Psoas muscle (tissue), 8 donors: ENCODE measurements around the gene MTG1. TPM values are rescaled to one million over a fixed set of nuclear protein-coding genes. Genes with fewer than 3 reads are reported as not detected.

Experiments
- ATAC-seq, 4 donors: fragments of 200-7000 bp; cut with Tn5 transposase; one replicate each; pipeline ENCODE4 v1.9.1; 2020; ENCODE audit warnings: moderate library complexity in 3 of 4, mild to moderate bottlenecking in 2 of 4
- DNase-seq, 2 donors: peaks; one replicate each; pipeline ENCODE4 v3.0.0-alpha.2; 2020
- H3K27ac ChIP-seq: fragments of 200-600 bp; one replicate; pipeline ENCODE4 v1.8.0; 2022
- H3K27me3 ChIP-seq, 3 donors: fragments of 200-600 bp in 1 of 3; one replicate each; pipeline versions ENCODE4 v1.6.1 to v1.8.0; 2013 to 2022; ENCODE audit warnings: low read length in 2 of 3, mild to moderate bottlenecking in 2 of 3, moderate library complexity in 1 of 3; ENCODE audit not compliant: insufficient read depth in 3 of 3
- H3K36me3 ChIP-seq, 2 donors: fragments of 200-600 bp in 1 of 2; one replicate each; pipeline versions ENCODE4 v1.6.1 to v1.8.0; 2013 to 2022; ENCODE audit warnings: low read depth in 1 of 2, mild to moderate bottlenecking in 1 of 2, moderate library complexity in 1 of 2; ENCODE audit not compliant: insufficient read depth in 1 of 2
- H3K4me1 ChIP-seq: fragments of 200-600 bp; one replicate; pipeline ENCODE4 v1.8.0; 2022
- H3K4me3 ChIP-seq: fragments of 200-600 bp; one replicate; pipeline ENCODE4 v1.8.0; 2022; ENCODE audit warnings: mild to moderate bottlenecking
- H3K9me3 ChIP-seq: fragments of 200-600 bp; one replicate; pipeline ENCODE4 v1.8.0; 2022
- WGBS, 3 donors: extraction: QIAGEN DNeasy Blood & Tissue Kit; methylation state at CpG; one replicate each; pipeline versions ENCODE4 v1.1.6 to v1.1.7; 2013; 5-methylcytosine and 5-hydroxymethylcytosine counted together
- intact Hi-C, 2 donors: fragments of 100-400 bp; cut with DNase I; formaldehyde crosslinking; loops; one replicate each; pipeline versions ENCODE4 v1.11.0 to v1.14.2; 2022
- polyA plus RNA-seq, 3 donors: library from polyadenylated mRNA; stranded (reverse); fragments of 200-250 nt; gene quantifications; one replicate each; pipeline ENCODE4 v1.2.3, GENCODE V29; 2013
- total RNA-seq, 4 donors: library from RNA; stranded (reverse); fragmentation: NEBNext Ultra II Directional in 2 of 4; extraction: Animal tissue kit (Norgen Biotek cat#: 25700) in 2 of 4; gene quantifications; one replicate each; pipeline versions ENCODE4 v1.2.1 to v1.2.4, GENCODE V29; 2021 to 2023
- TF ChIP-seq, protein P1 (sequence below): fragments of 200-600 bp; IDR thresholded peaks from one replicate; pipeline ENCODE4 v1.8.0; 2022; ENCODE audit warnings: antibody characterized with exemption
- donor health status: healthy with polysubstance abuse.
- donor health status: DM: no; HTN: no; CAD: no; lungs with moderate emphysema.
- donor health status: Bipolar disorder and iron deficiency.
- donor health status: healthy.
- donor health status: DM: yes; HTN: yes; CAD: no.
- donor health status: DM: no; HTN: no; CAD: no.
- donor health status: DM: no; HTN: no; CAD: no.
- donor health status: DM: yes; HTN: yes; CAD: no.

The MTG1 gene
- total and polyA plus RNA-seq, 7 donors: 22.7 to 67.1 (median 31.5) TPM

GRCh38 chr10:133377025-133377817, 16.7 kb upstream of the MTG1 start:
- no peak overlapping the region for H3K4me3 ChIP-seq
- no peaks in the 10 kb centered on the region for H3K27me3 ChIP-seq
- no peaks in the 10 kb centered on the region for H3K9me3 ChIP-seq
- peaks cover 14% of the 10 kb centered on the region for H3K4me1 ChIP-seq
- DNase-seq (no peak), ATAC-seq (no peak)
- H3K36me3 ChIP-seq: peaks cover 0 to 9% of the 10 kb centered on the region in 2 donors
- WGBS, 3 donors: 75 to 86% (median 80%) methylated on average over 30 of the region's 30 CpGs
- intact Hi-C loops: no loop called here
- TF ChIP-seq, protein P1, sequence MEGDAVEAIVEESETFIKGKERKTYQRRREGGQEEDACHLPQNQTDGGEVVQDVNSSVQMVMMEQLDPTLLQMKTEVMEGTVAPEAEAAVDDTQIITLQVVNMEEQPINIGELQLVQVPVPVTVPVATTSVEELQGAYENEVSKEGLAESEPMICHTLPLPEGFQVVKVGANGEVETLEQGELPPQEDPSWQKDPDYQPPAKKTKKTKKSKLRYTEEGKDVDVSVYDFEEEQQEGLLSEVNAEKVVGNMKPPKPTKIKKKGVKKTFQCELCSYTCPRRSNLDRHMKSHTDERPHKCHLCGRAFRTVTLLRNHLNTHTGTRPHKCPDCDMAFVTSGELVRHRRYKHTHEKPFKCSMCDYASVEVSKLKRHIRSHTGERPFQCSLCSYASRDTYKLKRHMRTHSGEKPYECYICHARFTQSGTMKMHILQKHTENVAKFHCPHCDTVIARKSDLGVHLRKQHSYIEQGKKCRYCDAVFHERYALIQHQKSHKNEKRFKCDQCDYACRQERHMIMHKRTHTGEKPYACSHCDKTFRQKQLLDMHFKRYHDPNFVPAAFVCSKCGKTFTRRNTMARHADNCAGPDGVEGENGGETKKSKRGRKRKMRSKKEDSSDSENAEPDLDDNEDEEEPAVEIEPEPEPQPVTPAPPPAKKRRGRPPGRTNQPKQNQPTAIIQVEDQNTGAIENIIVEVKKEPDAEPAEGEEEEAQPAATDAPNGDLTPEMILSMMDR: no peak
- no peak overlapping the region for H3K27ac ChIP-seq

- ATAC-seq (no peak), DNase-seq (no peak)
- Histone ChIP-seq H3K4me1 (peaks cover 12% of the 10 kb centered on the region), H3K9me3 (no peaks in the 10 kb centered on the region), H3K4me3 (peak overlapping the region; percentile 80), H3K27me3 (no peaks in the 10 kb centered on the region), H3K27ac (peak overlapping the region; percentile 54), H3K36me3 (peaks cover 0 to 10% of the 10 kb centered on the region in 2 donors)
- 16 to 24% (median 20%) methylated on average over 18 to 20 of the region's 20 CpGs for WGBS, 3 donors
- intact Hi-C loops: no loop called here
- TF ChIP-seq, protein P1: no peak
These were observed 16.1 kb upstream of the MTG1 start for GRCh38 chr10:133377818-133378250.

GRCh38 chr10:133378251-133379096, 15.5 kb upstream of the MTG1 start:
- Histone ChIP-seq H3K36me3 (peaks cover 0 to 17% of the 10 kb centered on the region in 2 donors), H3K27me3 (no peaks in the 10 kb centered on the region), H3K4me1 (peaks cover 12% of the 10 kb centered on the region), H3K4me3 (peak overlapping the region; percentile 80), H3K27ac (peak overlapping the region; percentile 54), H3K9me3 (no peaks in the 10 kb centered on the region)
- TF ChIP-seq, protein P1: no peak
- ATAC-seq: peak; percentile 70 to 79 (median 76)
- peak; percentile 72 to 85 for DNase-seq
- intact Hi-C loops: no loop called here
- 0% methylated on average over 52 to 82 of the region's 90 CpGs for WGBS, 3 donors

GRCh38 chr10:133379152-133379800, 14.7 kb upstream of the MTG1 start, which contains the start of gene PAOX:
TSS of gene PAOX (plus strand) at chr10:133379262. CDS start at chr10:133379317, 55 bp downstream.
- Histone ChIP-seq H3K36me3 (peaks cover 0 to 25% of the 10 kb centered on the region in 2 donors), H3K9me3 (no peaks in the 10 kb centered on the region), H3K4me3 (peak within 1 kb of the TSS; percentile 80), H3K4me1 (peaks cover 9% of the 10 kb centered on the region), H3K27ac (peak within 1 kb of the TSS; percentile 72), H3K27me3 (no peaks in the 10 kb centered on the region)
- intact Hi-C loops: no loop called here
- ATAC-seq (peak; percentile 68 to 74 (median 72)), DNase-seq (peak; percentile 75 to 86)
- 3 to 9% (median 6%) methylated on average over 30 to 68 of the region's 78 CpGs for WGBS, 3 donors
- TF ChIP-seq, protein P1: no peak
